ENCODE measurements around the gene LEP. TPM values are rescaled to one million over a fixed set of nuclear protein-coding genes. Genes with fewer than 3 reads are reported as not detected.

Gene LEP
- total RNA-seq, 1 donor from 2014 or later: not detected

GRCh38 chr7:128206017-128206746 is 34.9 kb upstream of the LEP start:
- no peak for DNase-seq
- Mint-ChIP-seq H3K9me3 (ENCODE audit: unreplicated experiment) (peaks cover 5% of the 10 kb centered on the region), H3K4me1 (ENCODE audit: low read depth, unreplicated experiment) (peaks cover 20% of the 10 kb centered on the region), H3K27me3 (ENCODE audit: unreplicated experiment) (peaks cover 14% of the 10 kb centered on the region), H3K27ac (ENCODE audit: unreplicated experiment) (no peak overlapping the region), H3K4me3 (ENCODE audit: unreplicated experiment) (no peak overlapping the region), H3K36me3 (ENCODE audit: unreplicated experiment) (peaks cover 12% of the 10 kb centered on the region)
- TF ChIP-seq CTCF (IDR thresholded peaks at IDR 0.05; ENCODE audit: partially characterized antibody, unreplicated experiment): no peak

GRCh38 chr7:128206747-128207500 is 34.2 kb upstream of the LEP start:
- H3K4me1 Mint-ChIP-seq (ENCODE audit: low read depth, unreplicated experiment): peaks cover 14% of the 10 kb centered on the region

GRCh38 chr7:128207609-128208008 is 33.5 kb upstream of the LEP start:
- Mint-ChIP-seq H3K4me1 (ENCODE audit: low read depth, unreplicated experiment) (peaks cover 9% of the 10 kb centered on the region), H3K27me3 (ENCODE audit: unreplicated experiment) (peaks cover 8% of the 10 kb centered on the region), H3K4me3 (ENCODE audit: unreplicated experiment) (no peak overlapping the region), H3K36me3 (ENCODE audit: unreplicated experiment) (peaks cover 6% of the 10 kb centered on the region), H3K9me3 (ENCODE audit: unreplicated experiment) (peaks cover 2% of the 10 kb centered on the region), H3K27ac (ENCODE audit: unreplicated experiment) (no peak overlapping the region)
- no peak for DNase-seq
- TF ChIP-seq CTCF (IDR thresholded peaks at IDR 0.05; ENCODE audit: partially characterized antibody, unreplicated experiment): no peak

More at GRCh38 chr7:128206747-128207500, 34.2 kb upstream of the LEP start:
- Mint-ChIP-seq H3K27ac (ENCODE audit: unreplicated experiment) (no peak overlapping the region), H3K9me3 (ENCODE audit: unreplicated experiment) (peaks cover 4% of the 10 kb centered on the region), H3K27me3 (ENCODE audit: unreplicated experiment) (peaks cover 9% of the 10 kb centered on the region), H3K36me3 (ENCODE audit: unreplicated experiment) (peaks cover 7% of the 10 kb centered on the region), H3K4me3 (ENCODE audit: unreplicated experiment) (no peak overlapping the region)
- DNase-seq: no peak
- no peak for TF ChIP-seq CTCF (IDR thresholded peaks at IDR 0.05; ENCODE audit: partially characterized antibody, unreplicated experiment)

- Mint-ChIP-seq H3K4me1 (ENCODE audit: low read depth, unreplicated experiment) (peaks cover 3% of the 10 kb centered on the region), H3K27me3 (ENCODE audit: unreplicated experiment) (peaks cover 7% of the 10 kb centered on the region), H3K9me3 (ENCODE audit: unreplicated experiment) (peaks cover 1% of the 10 kb centered on the region), H3K27ac (ENCODE audit: unreplicated experiment) (no peak overlapping the region), H3K36me3 (ENCODE audit: unreplicated experiment) (peaks cover 6% of the 10 kb centered on the region), H3K4me3 (ENCODE audit: unreplicated experiment) (no peak overlapping the region)
- peak; percentile 96 for TF ChIP-seq CTCF (IDR thresholded peaks at IDR 0.05; ENCODE audit: partially characterized antibody, unreplicated experiment)
- DNase-seq: peak; percentile 72
Observed at GRCh38 chr7:128209229-128210035, 31.6 kb upstream of the LEP start.

All from glutamatergic neuron (in vitro differentiated cells).